ENCODE results near the gene MYCBP2.
"Not testable (repeated sequence)": the region's sequence is repeated elsewhere in the genome, so short reads cannot be mapped to it uniquely, and the experiment has no call there.

Gene MYCBP2

GRCh38 chr13:77299587-77299986 is 27.3 kb downstream of the MYCBP2 start:
- no peak for DNase-seq (ENCODE audit: low read depth in 2 of 2, low spot score in 1 of 2)

DNA sequence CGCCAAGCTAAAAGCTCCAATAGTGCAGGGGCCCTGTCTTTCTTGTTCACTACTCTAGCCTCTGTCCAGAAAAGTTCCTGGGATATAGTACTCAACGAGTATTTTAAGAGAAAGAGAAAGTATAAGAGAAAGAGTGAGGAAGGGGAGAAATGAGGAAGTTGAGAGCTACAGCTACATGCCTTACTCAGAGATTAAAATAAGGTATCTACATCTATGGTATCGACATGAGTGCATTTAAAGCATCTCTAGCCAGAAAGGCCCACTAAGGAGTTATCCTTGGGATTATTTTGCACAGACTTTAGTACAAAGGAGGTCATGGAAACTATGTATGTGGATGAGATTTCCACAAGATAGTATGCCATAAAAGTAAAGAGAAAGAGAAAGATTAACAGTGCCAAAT is 28.5 kb downstream of the MYCBP2 start:
- no peak for DNase-seq (ENCODE audit: low read depth in 2 of 2, low spot score in 1 of 2)

- DNase-seq (ENCODE audit: low read depth in 2 of 2, low spot score in 1 of 2): no peak
Measured at GRCh38 chr13:77291774-77292173, 35.1 kb downstream of the MYCBP2 start.

GRCh38 chr13:77290342-77290741 is 36.6 kb downstream of the MYCBP2 start:
- DNase-seq (ENCODE audit: low read depth in 2 of 2, low spot score in 1 of 2): no peak

GRCh38 chr13:77289851-77290250 is 37.0 kb downstream of the MYCBP2 start:
- DNase-seq (ENCODE audit: low read depth in 2 of 2, low spot score in 1 of 2): no peak

- not testable (repeated sequence) for DNase-seq (ENCODE audit: low read depth in 2 of 2, low spot score in 1 of 2)
Measured at GRCh38 chr13:77285632-77286031, 41.3 kb downstream of the MYCBP2 start.

- DNase-seq (ENCODE audit: low read depth in 2 of 2, low spot score in 1 of 2): no peak
Measured at GRCh38 chr13:77285098-77285497, 41.8 kb downstream of the MYCBP2 start.

DNA sequence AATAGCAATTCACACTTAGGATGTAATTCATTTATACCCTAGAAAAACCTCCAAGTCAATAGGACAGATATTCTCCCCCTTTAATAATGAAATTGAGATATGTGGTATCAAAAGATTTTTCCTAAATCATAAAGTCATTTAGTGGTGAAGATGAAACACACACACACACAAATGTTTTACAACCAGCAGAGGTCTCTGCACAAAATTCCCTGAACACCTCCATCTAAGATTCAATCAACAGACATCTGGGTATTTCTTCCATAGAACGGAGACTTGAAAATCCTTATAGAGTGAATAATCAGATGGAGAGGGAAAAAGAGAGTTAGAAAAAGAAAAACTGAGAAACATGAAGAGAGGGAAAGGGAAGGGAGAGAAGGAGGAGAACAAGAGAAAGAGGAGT is 52.8 kb downstream of the MYCBP2 start:
- no peak for DNase-seq (ENCODE audit: low read depth in 2 of 2, low spot score in 1 of 2)

- no peak for DNase-seq (ENCODE audit: low read depth in 2 of 2, low spot score in 1 of 2)
Measured at GRCh38 chr13:77269141-77269540, 57.8 kb downstream of the MYCBP2 start.

DNA sequence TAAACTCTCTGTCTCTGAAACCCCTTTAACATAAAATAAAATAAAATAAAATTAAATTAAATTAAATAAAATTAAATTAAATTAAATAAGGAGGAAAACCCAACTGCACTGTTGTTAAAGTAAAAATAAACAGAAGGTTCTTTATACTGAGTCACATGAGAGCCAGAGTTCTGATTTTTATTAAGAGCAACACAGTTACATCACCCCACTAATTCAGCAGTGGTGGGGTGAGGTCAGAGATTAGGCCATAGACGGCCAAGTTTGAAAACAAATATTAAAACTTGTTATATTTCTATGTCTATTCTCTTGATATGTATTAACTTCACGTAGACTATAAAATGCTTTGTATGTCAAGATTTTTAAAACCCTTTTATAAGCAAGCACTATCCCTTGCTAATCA is 59.5 kb downstream of the MYCBP2 start:
- no peak for DNase-seq (ENCODE audit: low read depth in 2 of 2, low spot score in 1 of 2)

DNA sequence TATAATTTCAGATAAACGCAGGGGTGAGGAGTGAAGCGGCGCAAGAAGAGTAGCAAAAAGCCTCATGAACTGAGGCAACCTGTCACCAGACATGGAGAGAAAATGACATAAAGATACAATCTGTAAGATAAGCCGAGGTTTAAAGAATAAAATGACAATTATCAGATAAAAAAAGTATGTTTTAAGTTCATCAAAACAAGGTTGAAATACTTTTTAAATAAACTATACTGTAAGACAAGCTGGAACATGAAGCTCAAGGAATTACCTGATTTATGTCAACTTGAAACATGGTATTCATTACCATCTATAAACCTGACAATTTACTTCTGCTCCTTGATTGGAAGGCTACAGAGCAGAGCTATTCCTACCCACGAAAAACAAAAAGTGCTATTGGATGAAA is 61.6 kb downstream of the MYCBP2 start:
- no peak for DNase-seq (ENCODE audit: low read depth in 2 of 2, low spot score in 1 of 2)

- DNase-seq (ENCODE audit: low read depth in 2 of 2, low spot score in 1 of 2): no peak
Measured at GRCh38 chr13:77262198-77262597, 64.7 kb downstream of the MYCBP2 start.

DNA sequence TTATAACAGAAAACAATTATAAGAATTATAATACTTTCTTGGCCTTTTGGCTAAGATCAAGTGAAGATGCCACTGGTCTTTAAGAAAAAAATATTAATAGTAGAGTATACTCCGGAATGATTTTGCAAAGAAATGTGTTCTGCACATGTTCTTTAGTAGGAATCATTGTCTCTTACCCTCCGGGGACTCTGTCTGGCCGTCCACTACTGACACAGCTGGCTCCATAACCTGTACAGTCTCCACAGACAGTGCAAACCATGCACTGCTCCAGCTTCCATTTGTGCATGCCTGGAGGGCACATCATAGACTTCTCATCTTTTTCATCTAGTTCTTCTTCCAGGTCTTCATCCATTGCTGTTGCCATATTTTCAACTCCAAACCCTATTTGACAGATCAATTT is 75.9 kb downstream of the MYCBP2 start:
- DNase-seq (ENCODE audit: low read depth in 2 of 2, low spot score in 1 of 2): no peak

- not testable (repeated sequence) for DNase-seq (ENCODE audit: low read depth in 2 of 2, low spot score in 1 of 2)
Measured at GRCh38 chr13:77245224-77245623, 81.7 kb downstream of the MYCBP2 start.

DNA sequence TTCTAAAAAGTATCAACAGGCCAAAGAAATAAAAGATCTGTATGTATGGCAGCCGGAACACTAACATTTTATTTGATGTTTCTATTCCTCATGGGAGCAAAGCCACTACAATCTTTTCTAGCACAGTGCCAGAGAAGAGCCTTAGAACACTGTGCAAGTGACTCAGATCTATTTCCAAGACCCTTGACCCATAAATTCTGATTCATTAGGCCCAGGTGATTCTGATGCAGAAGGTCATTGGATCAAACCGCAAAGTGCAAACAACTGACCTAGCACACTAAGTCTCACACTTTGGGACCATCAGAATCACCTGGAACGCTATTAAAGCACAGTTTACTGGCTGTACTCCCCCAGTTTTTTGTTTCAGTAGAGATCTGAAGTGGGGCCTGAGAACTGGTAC is 87.6 kb downstream of the MYCBP2 start:
- no peak for DNase-seq (ENCODE audit: low read depth in 2 of 2, low spot score in 1 of 2)

- DNase-seq (ENCODE audit: low read depth in 2 of 2, low spot score in 1 of 2): no peak
Measured at GRCh38 chr13:77235456-77236022, 91.4 kb downstream of the MYCBP2 start.

DNA sequence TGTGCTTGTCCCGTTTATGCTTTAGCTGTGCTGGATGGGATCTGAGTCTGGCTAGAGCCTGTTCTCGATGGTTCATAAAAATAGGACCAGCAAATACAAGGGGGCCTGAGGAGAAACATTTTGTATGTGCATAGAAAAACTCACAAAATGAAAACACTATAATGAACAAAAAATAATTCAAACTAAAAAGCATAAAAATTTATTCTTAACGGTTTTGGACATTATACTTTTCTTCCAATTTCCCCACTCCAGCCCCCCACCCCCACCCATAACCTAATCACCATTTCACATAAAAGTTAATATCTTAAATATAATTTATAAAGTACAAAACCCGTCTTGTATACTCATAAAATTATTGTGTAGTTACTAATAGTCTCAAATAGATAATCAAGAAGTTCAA is 93.7 kb downstream of the MYCBP2 start:
- no peak for DNase-seq (ENCODE audit: low read depth in 2 of 2, low spot score in 1 of 2)

DNA sequence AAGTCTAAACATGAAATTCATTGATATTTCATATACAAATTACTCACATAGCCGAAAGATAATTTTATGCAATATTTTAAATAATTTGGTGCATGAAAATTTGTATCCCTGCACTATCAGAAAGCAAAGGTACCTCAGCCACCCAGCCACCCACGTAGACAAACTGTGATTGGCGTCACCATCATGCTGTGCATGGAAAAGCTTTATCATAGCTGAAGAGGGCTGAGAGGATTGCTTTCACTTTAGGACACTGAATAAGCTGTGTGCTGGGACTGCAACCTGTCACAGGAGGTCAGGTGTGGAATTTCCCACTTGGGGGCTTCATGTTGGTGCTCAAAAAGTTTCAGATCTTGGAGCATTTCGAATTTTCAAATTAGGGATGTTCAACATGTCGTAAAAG is 96.3 kb downstream of the MYCBP2 start:
- no peak for DNase-seq (ENCODE audit: low read depth in 2 of 2, low spot score in 1 of 2)

GRCh38 chr13:77225946-77226345 is 100.9 kb downstream of the MYCBP2 start:
- no peak for DNase-seq (ENCODE audit: low read depth in 2 of 2, low spot score in 1 of 2)

DNA sequence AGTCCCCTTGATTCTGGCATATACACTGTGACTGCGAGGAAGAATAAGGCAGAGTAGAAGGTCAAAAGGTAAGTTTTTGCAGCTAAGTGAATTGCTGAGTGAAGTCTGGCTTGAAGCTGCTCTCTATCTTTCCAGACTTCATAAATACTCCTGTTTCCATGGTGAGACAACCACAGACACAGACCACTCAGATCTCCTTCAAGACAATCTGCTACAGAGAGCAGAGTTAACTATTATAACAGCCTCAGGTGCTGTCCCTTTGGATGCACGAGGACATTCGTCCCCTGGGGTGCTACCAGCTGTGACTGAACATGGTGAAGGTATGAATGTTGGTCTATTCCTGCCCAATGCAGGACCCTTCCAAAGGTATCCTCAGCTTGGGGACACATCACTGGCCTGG is 104.0 kb downstream of the MYCBP2 start:
- no peak for DNase-seq (ENCODE audit: low read depth in 2 of 2, low spot score in 1 of 2)

DNA sequence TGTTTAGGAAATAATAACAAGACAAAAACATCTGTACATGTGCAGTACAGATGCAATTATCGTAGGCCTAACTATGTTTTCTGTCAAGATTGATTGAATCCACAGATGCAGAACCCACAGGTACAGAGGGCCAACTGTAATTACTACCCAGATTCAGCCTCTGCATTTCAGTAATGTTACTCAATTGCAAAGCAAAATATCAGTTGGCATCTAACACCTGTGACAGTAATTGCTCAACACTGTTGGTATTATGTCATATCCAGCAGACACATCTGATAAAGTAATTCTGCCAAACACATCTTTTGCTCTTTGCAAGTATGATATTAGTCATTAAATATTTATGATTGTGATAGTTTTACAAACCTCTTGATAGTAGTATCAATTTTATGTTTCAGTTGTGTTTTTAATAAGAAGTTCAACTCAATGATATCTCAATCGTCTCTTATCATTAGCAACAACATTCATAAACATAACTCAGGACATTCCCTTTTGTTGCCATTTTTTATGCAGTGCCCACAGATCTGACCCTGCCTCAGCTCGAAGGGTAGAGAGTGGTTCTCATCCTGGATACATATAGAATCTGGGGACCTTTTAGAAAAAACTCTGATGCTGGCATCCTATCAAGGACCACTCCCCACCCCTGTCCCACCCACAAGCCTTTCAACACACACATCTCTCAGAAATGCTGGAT is 104.7 kb downstream of the MYCBP2 start:
- no peak for DNase-seq (ENCODE audit: low read depth in 2 of 2, low spot score in 1 of 2)

- no peak for DNase-seq (ENCODE audit: low read depth in 2 of 2, low spot score in 1 of 2)
Measured at GRCh38 chr13:77219401-77219800, 107.5 kb downstream of the MYCBP2 start.

DNA sequence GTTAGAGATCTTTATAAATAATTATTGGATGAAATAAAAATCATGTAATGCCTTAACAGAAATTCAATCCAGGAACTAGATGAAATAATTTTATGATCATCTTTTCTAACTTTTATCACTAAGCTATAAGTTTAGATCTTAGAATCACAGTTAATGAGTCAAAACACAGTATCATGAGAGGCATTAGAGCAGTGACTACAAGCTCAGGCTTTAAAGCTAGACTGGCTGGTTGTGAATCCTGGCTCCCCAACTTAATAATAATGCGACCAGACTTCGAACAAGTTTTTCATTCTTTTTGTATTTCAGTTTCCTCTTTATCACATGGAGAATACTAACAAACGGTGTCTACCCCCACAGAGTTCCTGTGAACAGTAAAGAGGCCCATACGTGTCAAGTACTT is 108.6 kb downstream of the MYCBP2 start:
- DNase-seq (ENCODE audit: low read depth in 2 of 2, low spot score in 1 of 2): no peak

All from stimulated activated CD8-positive, alpha-beta memory T cell treated with anti-CD3 and anti-CD28 coated beads, Interleukin-4, amount 100 ng/mL, for 1 hour (primary cell).